Measurements from ENCODE around the gene MUC20. TPM values are rescaled to one million over a fixed set of nuclear protein-coding genes. Genes with fewer than 3 reads are reported as not detected.

MUC20 gene
- total RNA-seq, 1 donor from 2014 or later: not detected

DNA sequence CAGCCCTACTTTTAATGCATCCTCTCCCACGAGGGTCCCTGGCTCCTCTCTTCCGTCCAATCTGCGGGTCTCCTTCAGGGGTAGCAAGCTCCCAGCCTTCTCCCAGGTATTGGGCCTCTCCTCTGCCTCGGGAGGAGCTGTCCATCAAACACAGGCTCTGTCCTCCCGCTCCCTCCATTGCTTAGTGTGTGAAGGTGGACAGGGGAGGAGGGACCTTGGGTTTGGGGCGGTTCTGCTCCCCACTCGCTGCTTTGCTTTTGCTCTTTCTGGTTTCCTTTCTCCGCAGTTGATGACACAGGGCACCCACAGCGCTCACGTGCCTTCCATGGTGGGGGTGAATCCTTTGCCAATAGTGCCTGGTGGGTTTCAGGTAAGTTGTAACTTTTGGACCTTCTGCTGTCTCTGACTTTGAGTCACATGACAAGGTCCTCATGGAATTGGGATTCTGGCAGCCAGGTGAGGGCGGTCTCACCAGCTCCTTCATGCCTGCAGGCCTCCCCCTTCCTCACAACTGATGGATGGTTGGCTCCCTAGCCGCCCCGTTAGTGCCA lies 18.9 kb downstream of the MUC20 start:
- H3K36me3 ChIP-seq (ENCODE audit: insufficient read depth, low read length): no peaks in the 10 kb centered on the region
- no peaks in the 10 kb centered on the region for H3K79me2 ChIP-seq (ENCODE audit: insufficient read depth, low read length)
- H3K27me3 Mint-ChIP-seq (ENCODE audit: low read depth, unreplicated experiment): peaks cover 40% of the 10 kb centered on the region
- no peak overlapping the region for H3K27ac ChIP-seq (ENCODE audit: low read depth, low read length)
- no peaks in the 10 kb centered on the region for H3K9me3 Mint-ChIP-seq (ENCODE audit: unreplicated experiment)
- H3K4me3 Mint-ChIP-seq (ENCODE audit: unreplicated experiment): no peak overlapping the region
- H3K27me3 ChIP-seq (ENCODE audit: insufficient read depth, low read length): peaks cover 26% of the 10 kb centered on the region
- H3K9me3 ChIP-seq (ENCODE audit: insufficient read depth, low read depth, low read length): no peaks in the 10 kb centered on the region
- no peaks in the 10 kb centered on the region for H3K36me3 Mint-ChIP-seq (ENCODE audit: low read depth, unreplicated experiment)
- no peak overlapping the region for H2AFZ ChIP-seq (ENCODE audit: low read depth, low read length)
- H3K4me3 ChIP-seq (ENCODE audit: insufficient read depth, low read depth, low read length): no peak overlapping the region
- no peak overlapping the region for H3K9ac ChIP-seq (ENCODE audit: low read length)
- H4K20me1 ChIP-seq (ENCODE audit: insufficient read depth, low read length): no peaks in the 10 kb centered on the region
- TF ChIP-seq, protein P1, sequence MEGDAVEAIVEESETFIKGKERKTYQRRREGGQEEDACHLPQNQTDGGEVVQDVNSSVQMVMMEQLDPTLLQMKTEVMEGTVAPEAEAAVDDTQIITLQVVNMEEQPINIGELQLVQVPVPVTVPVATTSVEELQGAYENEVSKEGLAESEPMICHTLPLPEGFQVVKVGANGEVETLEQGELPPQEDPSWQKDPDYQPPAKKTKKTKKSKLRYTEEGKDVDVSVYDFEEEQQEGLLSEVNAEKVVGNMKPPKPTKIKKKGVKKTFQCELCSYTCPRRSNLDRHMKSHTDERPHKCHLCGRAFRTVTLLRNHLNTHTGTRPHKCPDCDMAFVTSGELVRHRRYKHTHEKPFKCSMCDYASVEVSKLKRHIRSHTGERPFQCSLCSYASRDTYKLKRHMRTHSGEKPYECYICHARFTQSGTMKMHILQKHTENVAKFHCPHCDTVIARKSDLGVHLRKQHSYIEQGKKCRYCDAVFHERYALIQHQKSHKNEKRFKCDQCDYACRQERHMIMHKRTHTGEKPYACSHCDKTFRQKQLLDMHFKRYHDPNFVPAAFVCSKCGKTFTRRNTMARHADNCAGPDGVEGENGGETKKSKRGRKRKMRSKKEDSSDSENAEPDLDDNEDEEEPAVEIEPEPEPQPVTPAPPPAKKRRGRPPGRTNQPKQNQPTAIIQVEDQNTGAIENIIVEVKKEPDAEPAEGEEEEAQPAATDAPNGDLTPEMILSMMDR (IDR thresholded peaks at IDR 0.05; ENCODE audit: insufficient read depth, low read depth, low read length): no peak
- no peak for TF ChIP-seq EZH2 (IDR thresholded peaks at IDR 0.05; ENCODE audit: insufficient read depth, low read length)
- FAIRE-seq: no peak
- no peak for DNase-seq (ENCODE audit: low read depth)
- no peak overlapping the region for H3K27ac Mint-ChIP-seq (ENCODE audit: unreplicated experiment)
- H3K4me2 ChIP-seq (ENCODE audit: low read length): no peak overlapping the region
- no peaks in the 10 kb centered on the region for H3K4me1 ChIP-seq (ENCODE audit: insufficient read depth, low read length)
- no peaks in the 10 kb centered on the region for H3K4me1 Mint-ChIP-seq (ENCODE audit: low read depth, unreplicated experiment)

DNA sequence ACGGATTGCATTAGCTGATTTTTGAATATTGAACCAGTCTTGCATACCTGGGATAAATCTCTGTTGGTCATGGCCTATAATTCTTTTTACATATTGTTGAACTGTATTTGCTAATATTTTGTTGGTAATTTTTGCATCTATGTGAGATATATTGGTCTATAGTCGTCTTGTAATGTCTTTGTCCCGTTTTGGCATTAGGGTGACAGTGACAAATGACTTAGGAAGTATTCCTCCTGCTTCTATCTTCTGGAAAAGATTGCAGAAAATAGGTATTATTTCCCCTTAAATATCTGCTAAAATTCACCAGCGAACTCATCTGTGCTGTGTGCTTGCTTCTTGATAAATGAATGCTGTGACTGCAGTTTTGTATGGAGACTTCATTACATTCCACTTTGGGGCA lies 23.7 kb downstream of the MUC20 start:
- no peak for FAIRE-seq

DNA sequence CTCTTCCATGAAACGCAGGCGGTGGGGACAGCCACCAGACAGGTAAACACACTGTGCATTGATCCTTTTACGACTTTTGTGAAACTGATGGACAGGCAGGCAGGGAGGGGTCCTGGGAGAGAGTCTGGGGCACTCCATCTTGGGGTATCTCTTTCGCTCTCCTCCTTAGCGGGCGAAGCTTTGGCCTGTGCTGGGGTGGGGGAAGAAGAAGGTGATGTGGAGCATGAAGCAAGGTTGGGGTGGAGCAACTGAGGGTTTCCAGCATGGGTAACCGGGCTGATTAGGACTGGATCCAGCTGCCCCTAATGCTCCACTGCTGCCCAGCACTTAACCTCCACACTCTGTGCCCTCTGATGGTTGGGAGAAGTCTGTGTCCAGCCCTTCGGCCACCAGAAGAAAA lies 25.6 kb downstream of the MUC20 start:
- H3K27ac Mint-ChIP-seq (ENCODE audit: unreplicated experiment): no peak overlapping the region
- no peaks in the 10 kb centered on the region for H3K36me3 Mint-ChIP-seq (ENCODE audit: low read depth, unreplicated experiment)
- DNase-seq (ENCODE audit: low read depth) (no peak), FAIRE-seq (no peak)
- Histone ChIP-seq H3K27ac (ENCODE audit: low read depth, low read length) (no peak overlapping the region), H3K36me3 (ENCODE audit: insufficient read depth, low read length) (no peaks in the 10 kb centered on the region), H3K9ac (ENCODE audit: low read length) (no peak overlapping the region), H3K27me3 (ENCODE audit: insufficient read depth, low read length) (peaks cover 18% of the 10 kb centered on the region), H4K20me1 (ENCODE audit: insufficient read depth, low read length) (no peaks in the 10 kb centered on the region), H3K4me2 (ENCODE audit: low read length) (no peak overlapping the region), H3K4me3 (ENCODE audit: insufficient read depth, low read depth, low read length) (no peak overlapping the region), H3K4me1 (ENCODE audit: insufficient read depth, low read length) (no peaks in the 10 kb centered on the region), H3K9me3 (ENCODE audit: insufficient read depth, low read depth, low read length) (no peaks in the 10 kb centered on the region), H3K79me2 (ENCODE audit: insufficient read depth, low read length) (no peaks in the 10 kb centered on the region), H2AFZ (ENCODE audit: low read depth, low read length) (no peak overlapping the region)
- H3K9me3 Mint-ChIP-seq (ENCODE audit: unreplicated experiment): peaks cover 9% of the 10 kb centered on the region
- no peaks in the 10 kb centered on the region for H3K4me1 Mint-ChIP-seq (ENCODE audit: low read depth, unreplicated experiment)
- H3K27me3 Mint-ChIP-seq (ENCODE audit: low read depth, unreplicated experiment): peaks cover 40% of the 10 kb centered on the region
- no peak overlapping the region for H3K4me3 Mint-ChIP-seq (ENCODE audit: unreplicated experiment)
- TF ChIP-seq EZH2 (IDR thresholded peaks at IDR 0.05; ENCODE audit: insufficient read depth, low read length): no peak
- TF ChIP-seq, protein P1 (IDR thresholded peaks at IDR 0.05; ENCODE audit: insufficient read depth, low read depth, low read length): no peak

More for the DNA sequence above, 23.7 kb downstream of the MUC20 start:
- Histone ChIP-seq H3K4me1 (ENCODE audit: insufficient read depth, low read length) (no peaks in the 10 kb centered on the region), H3K27ac (ENCODE audit: low read depth, low read length) (no peak overlapping the region), H3K9ac (ENCODE audit: low read length) (no peak overlapping the region), H3K27me3 (ENCODE audit: insufficient read depth, low read length) (peaks cover 23% of the 10 kb centered on the region), H3K4me2 (ENCODE audit: low read length) (no peak overlapping the region), H3K79me2 (ENCODE audit: insufficient read depth, low read length) (no peaks in the 10 kb centered on the region), H3K4me3 (ENCODE audit: insufficient read depth, low read depth, low read length) (no peak overlapping the region), H3K9me3 (ENCODE audit: insufficient read depth, low read depth, low read length) (no peaks in the 10 kb centered on the region), H4K20me1 (ENCODE audit: insufficient read depth, low read length) (no peaks in the 10 kb centered on the region), H2AFZ (ENCODE audit: low read depth, low read length) (no peak overlapping the region), H3K36me3 (ENCODE audit: insufficient read depth, low read length) (no peaks in the 10 kb centered on the region)
- Mint-ChIP-seq H3K36me3 (ENCODE audit: low read depth, unreplicated experiment) (no peaks in the 10 kb centered on the region), H3K4me1 (ENCODE audit: low read depth, unreplicated experiment) (no peaks in the 10 kb centered on the region), H3K9me3 (ENCODE audit: unreplicated experiment) (peaks cover 9% of the 10 kb centered on the region), H3K27me3 (ENCODE audit: low read depth, unreplicated experiment) (peaks cover 43% of the 10 kb centered on the region), H3K27ac (ENCODE audit: unreplicated experiment) (no peak overlapping the region), H3K4me3 (ENCODE audit: unreplicated experiment) (no peak overlapping the region)
- no peak for DNase-seq (ENCODE audit: low read depth)
- TF ChIP-seq EZH2 (IDR thresholded peaks at IDR 0.05; ENCODE audit: insufficient read depth, low read length): no peak
- TF ChIP-seq, protein P1 (IDR thresholded peaks at IDR 0.05; ENCODE audit: insufficient read depth, low read depth, low read length): no peak
